B cell (primary cell): ENCODE results near the gene RP9. TPM values are rescaled to one million over a fixed set of nuclear protein-coding genes. Genes with fewer than 3 reads are reported as not detected.

ENCODE experiments used
- ATAC-seq: fragments of 200-7000 bp; cut with Tn5 transposase; one replicate; pipeline ENCODE4 v1.10.0; 2021; ENCODE audit warnings: low read depth, mild to moderate bottlenecking, moderate number of reproducible peaks, moderate library complexity
- CTCF ChIA-PET: fragments of 350-600 bp; sonication (Branson Sonifier 250); formaldehyde crosslinking; loops from one replicate; lab custom pipeline; 2021; ENCODE audit warnings: antibody characterized with exemption, inconsistent platforms; lab: Charles Lee
- POLR2A ChIA-PET: fragments of 350-600 bp; sonication (Branson Sonifier 250); formaldehyde crosslinking; loops from one replicate; lab custom pipeline; 2021; ENCODE audit warnings: antibody characterized with exemption; lab: Charles Lee
- DNase-seq: peaks from one replicate; pipeline ENCODE4 v3.0.0; 2013
- H2AFZ ChIP-seq: 2 replicates; pipeline ENCODE4 v1.6.1; 2012; ENCODE audit warnings: mild to moderate bottlenecking, low read depth, low read length; ENCODE audit not compliant: insufficient read depth, poor library complexity, severe bottlenecking
- H3K27ac ChIP-seq, 2 donors: 1 replicate in 1 of 2; 2 replicates in 1 of 2; pipeline ENCODE4 v1.5.1; 2012 to 2013; ENCODE audit warnings: low read length in 2 of 2, mild to moderate bottlenecking in 2 of 2, moderate library complexity in 1 of 2
- H3K27me3 ChIP-seq, 4 experiments: fragments of 200-600 bp in 1 of 4; sonication (generic) in 1 of 4; replicated peaks in 1 of 4; 1 replicate in 2 of 4; 2 replicates in 2 of 4; pipeline versions ENCODE4 v1.6.1 to v1.7.0; 2013 to 2016; ENCODE audit warnings: low read length in 3 of 4, mild to moderate bottlenecking in 2 of 4, mixed read lengths in 1 of 4, moderate library complexity in 1 of 4; ENCODE audit not compliant: insufficient read depth in 4 of 4, control insufficient read depth in 3 of 4; ENCODE audit errors: control extremely low read depth in 1 of 4
- H3K36me3 ChIP-seq, 2 experiments: replicated peaks in 1 of 2; 1 replicate in 1 of 2; 2 replicates in 1 of 2; pipeline versions ENCODE4 v1.6.1 to v1.7.1; 2013; ENCODE audit warnings: low read length in 1 of 2; ENCODE audit not compliant: insufficient read depth in 2 of 2, control insufficient read depth in 1 of 2; ENCODE audit errors: control extremely low read depth in 1 of 2, extremely low read depth in 1 of 2
- H3K4me1 ChIP-seq, 2 donors: fragments of 200-600 bp in 1 of 2; sonication (generic) in 1 of 2; 1 replicate in 1 of 2; 2 replicates in 1 of 2; pipeline versions ENCODE4 v1.5.1 to v1.6.1; 2013 to 2017; ENCODE audit warnings: low read length in 2 of 2; ENCODE audit not compliant: control insufficient read depth in 2 of 2, insufficient read depth in 2 of 2
- H3K4me2 ChIP-seq: replicated peaks from 2 replicates; pipeline ENCODE3; 2012; ENCODE audit warnings: mild to moderate bottlenecking, low read depth, low read length; ENCODE audit not compliant: poor library complexity, severe bottlenecking
- H3K4me3 ChIP-seq, 5 experiments: fragments of 200-600 bp in 1 of 5; sonication (generic) in 1 of 5; 1 replicate in 3 of 5; 2 replicates in 2 of 5; pipeline versions ENCODE4 v1.5.1 to v1.7.0; 2011 to 2016; ENCODE audit warnings: low read length in 4 of 5, mild to moderate bottlenecking in 4 of 5, low read depth in 2 of 5, control low read depth in 1 of 5, moderate library complexity in 1 of 5; ENCODE audit not compliant: insufficient read depth in 1 of 5; ENCODE audit errors: control extremely low read depth in 1 of 5, extremely low read depth in 1 of 5
- H3K79me2 ChIP-seq: fragments of 200-600 bp; sonication (generic); one replicate; pipeline ENCODE4 v1.6.0; 2016; ENCODE audit warnings: low read length; ENCODE audit not compliant: control insufficient read depth, insufficient read depth
- H3K9ac ChIP-seq: fragments of 200-600 bp; sonication (generic); 2 replicates; pipeline ENCODE4 v1.6.1; 2017; ENCODE audit warnings: mild to moderate bottlenecking, low read length, moderate library complexity
- H3K9me3 ChIP-seq, 3 donors: one replicate each; pipeline versions ENCODE4 v1.6.1 to v1.7.1; 2013; ENCODE audit warnings: low read length in 2 of 3; ENCODE audit not compliant: control insufficient read depth in 2 of 3, insufficient read depth in 1 of 3; ENCODE audit errors: control extremely low read depth in 1 of 3
- H4K20me1 ChIP-seq: 2 replicates; pipeline ENCODE4 v1.6.0; 2012; ENCODE audit warnings: mild to moderate bottlenecking, low read length; ENCODE audit not compliant: insufficient read depth, control insufficient read depth, poor library complexity, severe bottlenecking
- H3K27ac Mint-ChIP-seq: one replicate; pipeline ENCODE4 v1.8.0; 2021; ENCODE audit warnings: mixed read lengths
- H3K27me3 Mint-ChIP-seq: one replicate; pipeline ENCODE4 v1.8.0; 2021; ENCODE audit warnings: mixed read lengths
- H3K4me1 Mint-ChIP-seq: one replicate; pipeline ENCODE4 v1.8.0; 2021; ENCODE audit warnings: mixed read lengths
- H3K4me3 Mint-ChIP-seq: one replicate; pipeline ENCODE4 v1.8.0; 2021; ENCODE audit warnings: mixed read lengths
- H3K9me3 Mint-ChIP-seq: one replicate; pipeline ENCODE4 v1.8.0; 2022; ENCODE audit warnings: mixed read lengths; ENCODE audit not compliant: insufficient read depth
- CTCF ChIP-seq: fragments of 200-600 bp; IDR thresholded peaks from one replicate; pipeline ENCODE4 v1.8.0; 2022; ENCODE audit warnings: antibody characterized with exemption, mild to moderate bottlenecking
- EZH2 ChIP-seq: IDR thresholded peaks from 2 replicates; pipeline ENCODE4 v1.6.1; 2012; ENCODE audit warnings: borderline replicate concordance, low read depth, mild to moderate bottlenecking, moderate library complexity, low read length; ENCODE audit not compliant: insufficient read depth, poor library complexity, severe bottlenecking
- WGBS: methylation state at CpG from one replicate; pipeline ENCODE4 v1.1.5; 2013; ENCODE audit warnings: missing lambda C conversion rate; ENCODE audit not compliant: insufficient coverage; 5-methylcytosine and 5-hydroxymethylcytosine counted together
- intact Hi-C: fragments of 100-400 bp; cut with micrococcal nuclease; formaldehyde crosslinking; loops from one replicate; pipeline ENCODE4 v1.10.0; 2022
- polyA plus RNA-seq: library from polyadenylated mRNA; depleted of rRNA; stranded (reverse); fragments of >200 nt; gene quantifications from 2 replicates; pipeline ENCODE4 v1.2.3, GENCODE V29; 2012
- total RNA-seq, 2 donors: library from RNA; stranded (reverse); fragments of 120-200 nt in 1 of 2; gene quantifications; 1 replicate in 1 of 2; 2 replicates in 1 of 2; pipeline versions ENCODE4 v1.2.3 to v1.2.4, GENCODE V29; 2013 to 2022

RP9 gene
- total and polyA plus RNA-seq, 2 donors (not counting 1 experiment from before 2014, with no cell fraction given) = 23.0 to 69.4 TPM

- CTCF ChIA-PET = no interaction called here
- no CpG with 5 or more reads among the region's 1 CpG for WGBS
Measured at GRCh38 chr7:33067921-33068320, 41.3 kb downstream of the RP9 start.

GRCh38 chr7:33066771-33067170 is 42.4 kb downstream of the RP9 start:
- H3K9me3 Mint-ChIP-seq = peaks cover 9% of the 10 kb centered on the region
- ChIA-PET CTCF (no interaction called here), POLR2A (no interaction called here)
- H3K4me1 ChIP-seq = peaks cover 7 to 10% of the 10 kb centered on the region in 2 donors
- no peak overlapping the region for H3K4me2 ChIP-seq
- no peaks in the 10 kb centered on the region for H3K36me3 ChIP-seq
- H3K27me3 Mint-ChIP-seq = no peaks in the 10 kb centered on the region
- DNase-seq (no peak), ATAC-seq (no peak)
- peaks cover 0 to 30% (median 23%) of the 10 kb centered on the region in 3 donors for H3K9me3 ChIP-seq
- no peak for TF ChIP-seq CTCF
- no peak for TF ChIP-seq EZH2
- H3K4me1 Mint-ChIP-seq = peaks cover 10% of the 10 kb centered on the region
- H3K27ac Mint-ChIP-seq = no peak overlapping the region
- no peaks in the 10 kb centered on the region for H4K20me1 ChIP-seq
- no peak overlapping the region for H3K4me3 Mint-ChIP-seq
- peaks cover 15% of the 10 kb centered on the region for H3K79me2 ChIP-seq
- H3K9ac ChIP-seq = no peak overlapping the region
- no peak overlapping the region for H3K27ac ChIP-seq
- no peaks in the 10 kb centered on the region for H3K27me3 ChIP-seq
- WGBS = no CpG with 5 or more reads among the region's 1 CpG
- no peak overlapping the region for H3K4me3 ChIP-seq
- no peak overlapping the region for H2AFZ ChIP-seq
- intact Hi-C loops = no loop called here

More at GRCh38 chr7:33067921-33068320, 41.3 kb downstream of the RP9 start:
- Histone ChIP-seq H3K9me3 (peaks cover 0 to 31% (median 28%) of the 10 kb centered on the region in 3 donors), H3K27me3 (peaks cover 0 to 5% (median 0%) of the 10 kb centered on the region in 4 experiments), H3K4me2 (no peak overlapping the region), H3K4me3 (no peak overlapping the region), H3K79me2 (peaks cover 7% of the 10 kb centered on the region), H3K36me3 (no peaks in the 10 kb centered on the region), H4K20me1 (no peaks in the 10 kb centered on the region), H3K9ac (no peak overlapping the region), H2AFZ (no peak overlapping the region), H3K27ac (no peak overlapping the region), H3K4me1 (peaks cover 7 to 8% of the 10 kb centered on the region in 2 donors)
- no peak overlapping the region for H3K27ac Mint-ChIP-seq
- intact Hi-C loops = no loop called here
- H3K27me3 Mint-ChIP-seq = peaks cover 8% of the 10 kb centered on the region
- peaks cover 11% of the 10 kb centered on the region for H3K9me3 Mint-ChIP-seq
- no peak overlapping the region for H3K4me3 Mint-ChIP-seq
- peaks cover 6% of the 10 kb centered on the region for H3K4me1 Mint-ChIP-seq
- no peak for DNase-seq
- TF ChIP-seq CTCF (no peak), EZH2 (no peak)
- ATAC-seq = no peak
- POLR2A ChIA-PET = no interaction called here
